WTC11 (cell line): ENCODE data around the gene SLC25A26. TPM values are rescaled to one million over a fixed set of nuclear protein-coding genes. Genes with fewer than 3 reads are reported as not detected.
A peak's percentile ranks its signal among the peaks of the same experiment; 100 is the strongest.

Experiments used
- ATAC-seq: fragments of 200-7000 bp; cut with Tn5 transposase; 2 replicates; pipeline ENCODE4 v1.10.0; 2021; ENCODE audit warnings: mild to moderate bottlenecking, moderate library complexity
- CTCF ChIA-PET: fragments of 300-600 bp; sonication (Branson Sonifier 250); formaldehyde crosslinking; loops from one replicate; lab custom pipeline; 2021; ENCODE audit warnings: antibody characterized with exemption; lab: Charles Lee
- POLR2A ChIA-PET: fragments of 350-600 bp; sonication (Branson Sonifier 250); formaldehyde crosslinking; loops from one replicate; lab custom pipeline; 2021; ENCODE audit warnings: antibody characterized with exemption; lab: Charles Lee
- DNase-seq: peaks from one replicate; pipeline ENCODE4 v3.0.0; 2021; ENCODE audit warnings: low spot score
- H3K27ac Mint-ChIP-seq: 2 replicates; pipeline ENCODE4 v1.8.0; 2021; ENCODE audit warnings: mixed read lengths
- H3K27me3 Mint-ChIP-seq: 2 replicates; pipeline ENCODE4 v1.8.0; 2021; ENCODE audit warnings: low read depth, mild to moderate bottlenecking, moderate library complexity, mixed read lengths
- H3K36me3 Mint-ChIP-seq: 2 replicates; pipeline ENCODE4 v1.8.0; 2021; ENCODE audit warnings: mixed read lengths
- H3K4me1 Mint-ChIP-seq: 2 replicates; pipeline ENCODE4 v1.8.0; 2022; ENCODE audit warnings: mixed read lengths
- H3K4me3 Mint-ChIP-seq: 2 replicates; pipeline ENCODE4 v1.8.0; 2021; ENCODE audit warnings: mild to moderate bottlenecking, moderate library complexity, mixed read lengths
- H3K9me3 Mint-ChIP-seq: 2 replicates; pipeline ENCODE4 v1.8.0; 2021; ENCODE audit warnings: mixed read lengths
- AFF4 ChIP-seq: sonication (generic); formaldehyde crosslinking; IDR thresholded peaks from 2 replicates; pipeline ENCODE4 v1.8.1; 2023; ENCODE audit warnings: mild to moderate bottlenecking, missing genetic modification reagents, borderline replicate concordance
- FOXP1 ChIP-seq: sonication (generic); formaldehyde crosslinking; IDR thresholded peaks from 2 replicates; pipeline ENCODE4 v1.8.0; 2022; ENCODE audit warnings: missing genetic modification reagents, mild to moderate bottlenecking, moderate library complexity, borderline replicate concordance
- GABPB1 ChIP-seq: sonication (generic); formaldehyde crosslinking; IDR thresholded peaks from 2 replicates; pipeline ENCODE4 v1.8.1; 2023; ENCODE audit warnings: mild to moderate bottlenecking, missing genetic modification reagents
- IRF1 ChIP-seq: sonication (generic); formaldehyde crosslinking; IDR thresholded peaks from 2 replicates; pipeline ENCODE4 v1.8.0; 2023; ENCODE audit warnings: missing genetic modification reagents
- NFE2L1 ChIP-seq: sonication (generic); formaldehyde crosslinking; IDR thresholded peaks from 2 replicates; pipeline ENCODE4 v1.8.1; 2023; ENCODE audit warnings: missing genetic modification reagents
- RORB ChIP-seq: fragments of 250-450 bp; sonication (Bioruptor Pico); IDR thresholded peaks from 2 replicates; pipeline ENCODE4 v1.9.0; 2021; ENCODE audit warnings: mild to moderate bottlenecking
- TCF7 ChIP-seq: sonication (generic); formaldehyde crosslinking; IDR thresholded peaks from 2 replicates; pipeline ENCODE4 v1.8.0; 2022; ENCODE audit warnings: mild to moderate bottlenecking, low read depth, missing genetic modification reagents, moderate library complexity
- ZNF219 ChIP-seq: sonication (generic); formaldehyde crosslinking; IDR thresholded peaks from 2 replicates; pipeline ENCODE4 v1.8.0; 2023; ENCODE audit warnings: missing genetic modification reagents, mild to moderate bottlenecking, borderline replicate concordance
- ZNF532 ChIP-seq: fragments of 250-450 bp; sonication (Bioruptor Pico); IDR thresholded peaks from 2 replicates; pipeline ENCODE4 v1.9.0; 2021; ENCODE audit warnings: mild to moderate bottlenecking, borderline replicate concordance
- total RNA-seq: library from RNA; stranded (reverse); gene quantifications from 3 replicates; pipeline ENCODE4 v1.2.3, GENCODE V29; 2021
- TF ChIP-seq, protein P1 (sequence below): fragments of 250-450 bp; sonication (Bioruptor Pico); IDR thresholded peaks from 2 replicates; pipeline ENCODE4 v1.9.0; 2021; ENCODE audit warnings: mild to moderate bottlenecking
- TF ChIP-seq, protein P2 (sequence below): sonication (generic); formaldehyde crosslinking; IDR thresholded peaks from 2 replicates; pipeline ENCODE4 v1.8.1; 2022; ENCODE audit warnings: mild to moderate bottlenecking, moderate library complexity, missing genetic modification reagents

Gene SLC25A26
- total RNA-seq, 1 experiment from 2014 or later = 29.1 TPM

DNA sequence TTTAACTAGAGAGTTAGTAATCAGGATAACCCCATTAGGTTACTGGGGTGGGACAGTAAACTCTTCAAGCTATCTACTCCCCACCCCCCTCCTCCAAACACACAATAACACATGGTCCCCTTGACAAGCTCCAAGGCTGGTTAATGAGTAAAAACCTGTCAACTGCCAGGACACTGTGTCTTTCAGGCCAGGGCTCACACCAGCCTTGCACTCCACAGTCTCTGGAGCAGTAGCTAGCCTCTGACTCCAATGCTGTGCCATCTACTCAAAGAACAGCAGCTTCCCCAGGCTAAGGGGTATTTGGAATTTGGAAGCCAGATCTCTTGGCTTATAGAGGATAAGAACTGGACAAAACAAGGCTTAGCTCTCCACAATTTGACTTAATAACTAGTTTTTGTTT is 164.3 kb downstream of the SLC25A26 start:
- CTCF ChIA-PET = no interaction called here
- no peak for DNase-seq

GRCh38 chr3:66386011-66386924 is 165.5 kb downstream of the SLC25A26 start:
- Mint-ChIP-seq H3K4me3 (no peak overlapping the region), H3K27ac (peak overlapping the region; percentile 33; the same call in 1 of the 2 replicates), H3K4me1 (peaks cover 8% of the 10 kb centered on the region), H3K36me3 (peaks cover 83% of the 10 kb centered on the region)
- DNase-seq = no peak
- CTCF ChIA-PET = no interaction called here
- POLR2A ChIA-PET = no interaction called here
- ATAC-seq = no peak
- TF ChIP-seq ZNF532 (CRISPR knock-in tag) (no peak), FOXP1 (CRISPR knock-in tag) (no peak), AFF4 (CRISPR knock-in tag) (no peak)
- TF ChIP-seq, protein P1, sequence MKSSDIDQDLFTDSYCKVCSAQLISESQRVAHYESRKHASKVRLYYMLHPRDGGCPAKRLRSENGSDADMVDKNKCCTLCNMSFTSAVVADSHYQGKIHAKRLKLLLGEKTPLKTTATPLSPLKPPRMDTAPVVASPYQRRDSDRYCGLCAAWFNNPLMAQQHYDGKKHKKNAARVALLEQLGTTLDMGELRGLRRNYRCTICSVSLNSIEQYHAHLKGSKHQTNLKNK (CRISPR knock-in tag) = no peak
- TF ChIP-seq, all 79 proteins: peak for 0
- no peaks in the 10 kb centered on the region for H3K9me3 Mint-ChIP-seq
- H3K27me3 Mint-ChIP-seq = no peaks in the 10 kb centered on the region

More for the DNA sequence above, 164.3 kb downstream of the SLC25A26 start:
- Mint-ChIP-seq H3K4me1 (peaks cover 8% of the 10 kb centered on the region), H3K4me3 (no peak overlapping the region), H3K36me3 (peaks cover 86% of the 10 kb centered on the region), H3K9me3 (no peaks in the 10 kb centered on the region), H3K27me3 (no peaks in the 10 kb centered on the region), H3K27ac (no peak overlapping the region)
- ATAC-seq = no peak
- TF ChIP-seq ZNF219 (CRISPR knock-in tag) (no peak), AFF4 (CRISPR knock-in tag) (no peak), NFE2L1 (no peak), GABPB1 (CRISPR knock-in tag) (no peak), TCF7 (CRISPR knock-in tag) (no peak), RORB (CRISPR knock-in tag) (no peak), IRF1 (CRISPR knock-in tag) (no peak)
- TF ChIP-seq, protein P2, sequence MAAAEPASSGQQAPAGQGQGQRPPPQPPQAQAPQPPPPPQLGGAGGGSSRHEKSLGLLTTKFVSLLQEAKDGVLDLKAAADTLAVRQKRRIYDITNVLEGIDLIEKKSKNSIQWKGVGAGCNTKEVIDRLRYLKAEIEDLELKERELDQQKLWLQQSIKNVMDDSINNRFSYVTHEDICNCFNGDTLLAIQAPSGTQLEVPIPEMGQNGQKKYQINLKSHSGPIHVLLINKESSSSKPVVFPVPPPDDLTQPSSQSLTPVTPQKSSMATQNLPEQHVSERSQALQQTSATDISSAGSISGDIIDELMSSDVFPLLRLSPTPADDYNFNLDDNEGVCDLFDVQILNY = no peak
- POLR2A ChIA-PET = no interaction called here
